Measurements from ENCODE around the gene AP1S1.

The AP1S1 gene

DNA sequence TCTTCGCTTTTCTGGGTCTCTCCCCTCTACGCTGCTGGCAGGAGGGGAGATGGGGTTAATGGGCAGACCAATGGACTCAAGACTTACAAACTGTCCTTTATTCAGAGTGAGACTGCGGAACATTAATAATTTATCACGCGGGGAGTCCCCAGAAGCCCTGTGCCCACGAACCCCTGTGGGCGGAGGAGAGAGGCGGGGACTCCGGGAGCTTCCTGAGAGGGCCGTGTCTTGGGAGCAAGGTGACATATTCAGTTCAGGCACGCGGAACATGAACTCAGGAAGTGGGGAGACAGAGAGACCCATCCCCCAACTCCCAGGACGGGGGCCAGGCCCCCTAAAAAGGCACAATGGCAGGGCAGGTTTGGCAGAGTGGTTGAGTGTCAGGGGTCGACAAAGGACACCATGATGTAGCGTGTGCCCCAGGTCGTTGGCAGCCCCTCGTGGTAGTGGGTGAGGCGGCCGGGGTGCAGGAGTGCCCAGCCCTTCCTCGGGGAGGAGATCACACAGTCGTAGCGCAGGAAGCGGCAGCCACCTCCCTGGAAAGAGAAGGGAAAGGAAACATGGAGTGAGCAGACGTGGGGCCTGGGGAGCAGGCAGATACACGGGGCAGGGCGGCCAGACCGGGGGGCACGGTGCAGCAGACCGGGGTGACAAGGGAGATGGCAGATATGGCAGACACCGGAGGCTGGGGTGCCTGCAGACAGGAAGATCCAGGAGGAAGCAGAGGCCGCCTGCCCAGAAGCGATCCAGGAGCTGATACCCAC is 51.8 kb downstream of the AP1S1 start:
- Histone ChIP-seq H3K79me2 (ENCODE audit: low read length) (no peaks in the 10 kb centered on the region), H3K9me2 (replicated peaks; ENCODE audit: insufficient read depth, low read length) (no peaks in the 10 kb centered on the region), H4K20me1 (ENCODE audit: insufficient read depth, low read length) (no peaks in the 10 kb centered on the region), H3K4me3 (ENCODE audit: low read length) (no peak overlapping the region), H3K36me3 (replicated peaks; ENCODE audit: insufficient read depth, low read length) (no peaks in the 10 kb centered on the region), H2AFZ (ENCODE audit: low read length) (no peak overlapping the region), H3K4me2 (ENCODE audit: low read depth, low read length) (no peak overlapping the region), H3K4me1 (ENCODE audit: low read length) (no peaks in the 10 kb centered on the region), H3K27me3 (replicated peaks; ENCODE audit: insufficient read depth, low read length) (peaks cover 25% of the 10 kb centered on the region), H3F3A (ENCODE audit: insufficient read depth, low read length) (no peaks in the 10 kb centered on the region), H3K9me3 (replicated peaks; ENCODE audit: insufficient read depth, low read length) (no peaks in the 10 kb centered on the region), H3K9ac (ENCODE audit: low read length) (no peak overlapping the region), H3K27ac (ENCODE audit: low read length) (no peak overlapping the region)
- TF ChIP-seq EZH2phosphoT487 (IDR thresholded peaks at IDR 0.05; ENCODE audit: low read length) (no peak), EZH2 (optimal IDR thresholded peaks at IDR 0.05; ENCODE audit: low read depth, low read length) (no peak)
- TF ChIP-seq, protein P1, sequence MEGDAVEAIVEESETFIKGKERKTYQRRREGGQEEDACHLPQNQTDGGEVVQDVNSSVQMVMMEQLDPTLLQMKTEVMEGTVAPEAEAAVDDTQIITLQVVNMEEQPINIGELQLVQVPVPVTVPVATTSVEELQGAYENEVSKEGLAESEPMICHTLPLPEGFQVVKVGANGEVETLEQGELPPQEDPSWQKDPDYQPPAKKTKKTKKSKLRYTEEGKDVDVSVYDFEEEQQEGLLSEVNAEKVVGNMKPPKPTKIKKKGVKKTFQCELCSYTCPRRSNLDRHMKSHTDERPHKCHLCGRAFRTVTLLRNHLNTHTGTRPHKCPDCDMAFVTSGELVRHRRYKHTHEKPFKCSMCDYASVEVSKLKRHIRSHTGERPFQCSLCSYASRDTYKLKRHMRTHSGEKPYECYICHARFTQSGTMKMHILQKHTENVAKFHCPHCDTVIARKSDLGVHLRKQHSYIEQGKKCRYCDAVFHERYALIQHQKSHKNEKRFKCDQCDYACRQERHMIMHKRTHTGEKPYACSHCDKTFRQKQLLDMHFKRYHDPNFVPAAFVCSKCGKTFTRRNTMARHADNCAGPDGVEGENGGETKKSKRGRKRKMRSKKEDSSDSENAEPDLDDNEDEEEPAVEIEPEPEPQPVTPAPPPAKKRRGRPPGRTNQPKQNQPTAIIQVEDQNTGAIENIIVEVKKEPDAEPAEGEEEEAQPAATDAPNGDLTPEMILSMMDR (IDR thresholded peaks at IDR 0.05; ENCODE audit: low read length): no peak
- DNase-seq: no peak

DNA sequence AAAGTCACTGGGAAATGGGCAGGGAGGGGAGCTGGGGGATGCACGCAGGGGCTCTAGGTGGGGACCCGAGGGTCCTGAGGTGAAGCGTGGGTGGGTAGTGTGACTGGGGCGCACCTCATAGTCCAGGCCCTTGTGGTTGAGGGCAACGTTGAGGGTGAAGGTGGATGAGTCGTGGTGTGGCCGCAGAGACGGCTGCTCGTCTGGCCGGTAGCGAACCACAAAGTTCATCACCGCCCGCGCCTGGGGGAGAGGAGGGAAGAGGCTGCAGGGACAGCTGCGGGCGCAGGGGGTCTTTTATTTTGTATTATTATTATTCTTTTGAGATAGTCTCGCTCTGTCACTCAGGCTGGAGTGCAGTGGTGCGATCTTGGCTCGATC is 52.4 kb downstream of the AP1S1 start:
- Histone ChIP-seq H3K4me2 (ENCODE audit: low read depth, low read length) (no peak overlapping the region), H3K27me3 (replicated peaks; ENCODE audit: insufficient read depth, low read length) (peaks cover 19% of the 10 kb centered on the region), H3F3A (ENCODE audit: insufficient read depth, low read length) (no peaks in the 10 kb centered on the region), H4K20me1 (ENCODE audit: insufficient read depth, low read length) (no peaks in the 10 kb centered on the region), H3K9me2 (replicated peaks; ENCODE audit: insufficient read depth, low read length) (no peaks in the 10 kb centered on the region), H3K79me2 (ENCODE audit: low read length) (no peaks in the 10 kb centered on the region), H3K9me3 (replicated peaks; ENCODE audit: insufficient read depth, low read length) (no peaks in the 10 kb centered on the region), H3K4me1 (ENCODE audit: low read length) (no peaks in the 10 kb centered on the region), H3K36me3 (replicated peaks; ENCODE audit: insufficient read depth, low read length) (no peaks in the 10 kb centered on the region), H3K27ac (ENCODE audit: low read length) (no peak overlapping the region), H3K9ac (ENCODE audit: low read length) (no peak overlapping the region), H2AFZ (ENCODE audit: low read length) (no peak overlapping the region), H3K4me3 (ENCODE audit: low read length) (no peak overlapping the region)
- TF ChIP-seq, protein P1 (IDR thresholded peaks at IDR 0.05; ENCODE audit: low read length): no peak
- no peak for TF ChIP-seq EZH2phosphoT487 (IDR thresholded peaks at IDR 0.05; ENCODE audit: low read length)
- no peak for TF ChIP-seq EZH2 (optimal IDR thresholded peaks at IDR 0.05; ENCODE audit: low read depth, low read length)
- DNase-seq: no peak

DNA sequence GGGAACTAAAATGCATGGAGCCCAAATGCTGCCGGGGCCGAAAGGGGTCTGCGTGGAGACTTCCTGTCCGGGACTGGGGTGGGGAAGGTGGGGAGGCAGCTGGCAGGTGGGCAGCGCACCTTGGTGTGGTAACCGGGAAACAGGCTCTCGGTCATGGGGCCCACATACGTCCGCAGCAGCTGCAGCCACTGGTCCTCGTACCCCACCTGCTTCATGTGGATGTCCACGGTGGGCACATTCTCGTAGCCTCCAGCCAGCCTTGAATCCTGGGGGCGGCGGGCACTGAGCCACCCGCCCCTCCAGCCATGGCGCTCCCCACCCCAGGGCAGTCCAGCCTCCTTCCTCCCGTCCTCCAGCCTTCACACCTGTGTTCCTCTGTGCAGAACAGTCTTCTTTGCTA is 53.2 kb downstream of the AP1S1 start:
- Histone ChIP-seq H2AFZ (ENCODE audit: low read length) (no peak overlapping the region), H3K4me1 (ENCODE audit: low read length) (no peaks in the 10 kb centered on the region), H3K4me3 (ENCODE audit: low read length) (no peak overlapping the region), H3K9me2 (replicated peaks; ENCODE audit: insufficient read depth, low read length) (no peaks in the 10 kb centered on the region), H3K79me2 (ENCODE audit: low read length) (no peaks in the 10 kb centered on the region), H3K9ac (ENCODE audit: low read length) (no peak overlapping the region), H3K36me3 (replicated peaks; ENCODE audit: insufficient read depth, low read length) (no peaks in the 10 kb centered on the region), H3K4me2 (ENCODE audit: low read depth, low read length) (no peak overlapping the region), H3K9me3 (replicated peaks; ENCODE audit: insufficient read depth, low read length) (no peaks in the 10 kb centered on the region), H3K27me3 (replicated peaks; ENCODE audit: insufficient read depth, low read length) (peaks cover 11% of the 10 kb centered on the region), H3K27ac (ENCODE audit: low read length) (no peak overlapping the region), H3F3A (ENCODE audit: insufficient read depth, low read length) (no peaks in the 10 kb centered on the region), H4K20me1 (ENCODE audit: insufficient read depth, low read length) (no peaks in the 10 kb centered on the region)
- DNase-seq: no peak
- TF ChIP-seq, protein P1 (IDR thresholded peaks at IDR 0.05; ENCODE audit: low read length): no peak
- no peak for TF ChIP-seq EZH2phosphoT487 (IDR thresholded peaks at IDR 0.05; ENCODE audit: low read length)
- TF ChIP-seq EZH2 (optimal IDR thresholded peaks at IDR 0.05; ENCODE audit: low read depth, low read length): no peak
